ENCODE measurements around the gene ZKSCAN5. TPM values are rescaled to one million over a fixed set of nuclear protein-coding genes. Genes with fewer than 3 reads are reported as not detected.

The ZKSCAN5 gene
- total RNA-seq, 1 donor from 2014 or later: 6.2 TPM

GRCh38 chr7:99469381-99470065 is 34.9 kb upstream of the ZKSCAN5 start:
- Histone ChIP-seq H3K36me3 (no peaks in the 10 kb centered on the region), H3K9me3 (no peaks in the 10 kb centered on the region), H3K27ac (no peak overlapping the region), H3K4me3 (no peak overlapping the region), H3K27me3 (ENCODE audit: low read depth) (no peaks in the 10 kb centered on the region), H3K4me1 (peaks cover 30% of the 10 kb centered on the region)
- ATAC-seq: no peak
- TF ChIP-seq, protein P1, sequence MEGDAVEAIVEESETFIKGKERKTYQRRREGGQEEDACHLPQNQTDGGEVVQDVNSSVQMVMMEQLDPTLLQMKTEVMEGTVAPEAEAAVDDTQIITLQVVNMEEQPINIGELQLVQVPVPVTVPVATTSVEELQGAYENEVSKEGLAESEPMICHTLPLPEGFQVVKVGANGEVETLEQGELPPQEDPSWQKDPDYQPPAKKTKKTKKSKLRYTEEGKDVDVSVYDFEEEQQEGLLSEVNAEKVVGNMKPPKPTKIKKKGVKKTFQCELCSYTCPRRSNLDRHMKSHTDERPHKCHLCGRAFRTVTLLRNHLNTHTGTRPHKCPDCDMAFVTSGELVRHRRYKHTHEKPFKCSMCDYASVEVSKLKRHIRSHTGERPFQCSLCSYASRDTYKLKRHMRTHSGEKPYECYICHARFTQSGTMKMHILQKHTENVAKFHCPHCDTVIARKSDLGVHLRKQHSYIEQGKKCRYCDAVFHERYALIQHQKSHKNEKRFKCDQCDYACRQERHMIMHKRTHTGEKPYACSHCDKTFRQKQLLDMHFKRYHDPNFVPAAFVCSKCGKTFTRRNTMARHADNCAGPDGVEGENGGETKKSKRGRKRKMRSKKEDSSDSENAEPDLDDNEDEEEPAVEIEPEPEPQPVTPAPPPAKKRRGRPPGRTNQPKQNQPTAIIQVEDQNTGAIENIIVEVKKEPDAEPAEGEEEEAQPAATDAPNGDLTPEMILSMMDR (IDR thresholded peaks at IDR 0.05): no peak
- intact Hi-C loops (cut with DNase I): no loop called here
- DNase-seq: peak; percentile 32

DNA sequence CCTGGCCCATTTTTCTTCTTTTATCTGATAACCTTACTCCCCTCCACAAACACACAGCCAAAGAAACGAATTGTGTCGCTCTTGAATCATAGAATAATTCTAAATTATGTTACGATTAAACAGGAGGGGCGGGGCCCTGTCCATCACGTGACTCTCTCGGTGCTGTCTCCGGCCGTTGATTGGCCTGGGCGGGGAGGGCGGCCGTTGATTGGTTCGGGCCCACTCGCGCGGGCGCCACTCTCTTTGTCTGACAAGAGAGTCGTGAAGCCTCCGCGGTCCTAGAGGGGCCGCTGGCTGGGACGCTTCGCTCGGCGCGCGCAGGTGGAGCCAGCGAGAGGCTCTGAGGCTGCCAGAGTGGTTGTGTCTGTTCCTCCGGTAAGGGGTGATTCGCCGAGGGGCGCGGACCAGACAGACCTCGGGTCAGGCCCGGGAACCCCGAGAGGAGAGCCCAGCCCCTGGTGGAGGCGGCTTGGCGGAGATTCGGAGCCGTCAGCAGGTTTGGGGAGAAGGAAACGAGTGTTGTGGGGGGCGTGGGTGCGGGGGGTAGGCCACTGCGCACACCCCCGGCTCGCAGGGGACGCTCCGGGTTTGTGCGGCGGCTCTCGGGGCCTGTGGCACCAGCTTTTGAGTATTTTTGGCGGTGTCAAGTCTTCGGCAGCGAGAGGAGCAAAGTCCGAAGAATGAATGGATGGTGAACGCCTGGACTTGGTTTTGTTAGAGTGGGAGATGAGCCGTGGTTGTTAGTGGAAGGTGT is 31.7 kb upstream of the ZKSCAN5 start, which contains the start of gene ZNF789:
ZNF789 (plus strand) TSS at position 330 of the 754 bp plus-strand sequence. CDS start 3,567 bp downstream, outside the sequence.
- ATAC-seq: peak; percentile 99
- Histone ChIP-seq H3K27ac (peak within 1 kb of the TSS; percentile 82), H3K27me3 (ENCODE audit: low read depth) (no peaks in the 10 kb centered on the region), H3K9me3 (no peaks in the 10 kb centered on the region), H3K4me1 (peaks cover 14% of the 10 kb centered on the region), H3K36me3 (peaks cover 9% of the 10 kb centered on the region), H3K4me3 (peak within 1 kb of the TSS; percentile 88)
- intact Hi-C loops (cut with DNase I): no loop called here
- peak; percentile 99 for DNase-seq
- TF ChIP-seq, protein P1 (IDR thresholded peaks at IDR 0.05): no peak

DNA sequence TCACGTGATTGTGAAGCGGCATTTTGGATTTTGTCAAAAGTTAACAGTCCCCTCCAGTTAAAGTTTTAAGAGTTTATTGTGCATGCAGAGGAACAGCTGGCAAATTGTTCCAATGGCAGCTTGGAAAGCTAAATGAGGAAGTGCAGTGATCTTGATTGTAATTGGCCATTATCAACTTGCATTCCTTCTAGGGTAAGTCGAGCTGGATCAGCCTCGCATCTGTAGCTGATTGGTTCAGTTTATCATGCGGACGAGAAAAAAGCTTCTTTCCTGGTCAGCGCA is 31.2 kb upstream of the ZKSCAN5 start:
- Histone ChIP-seq H3K4me3 (peak overlapping the region; percentile 88), H3K27me3 (ENCODE audit: low read depth) (no peaks in the 10 kb centered on the region), H3K27ac (peak overlapping the region; percentile 82), H3K4me1 (peaks cover 17% of the 10 kb centered on the region), H3K36me3 (peaks cover 9% of the 10 kb centered on the region), H3K9me3 (no peaks in the 10 kb centered on the region)
- ATAC-seq (peak; percentile 22 to 34), DNase-seq (peak; percentile 24)
- TF ChIP-seq, protein P1 (IDR thresholded peaks at IDR 0.05): no peak
- intact Hi-C loops (cut with DNase I): no loop called here

- Histone ChIP-seq H3K4me3 (no peak overlapping the region), H3K9me3 (no peaks in the 10 kb centered on the region), H3K36me3 (peaks cover 32% of the 10 kb centered on the region), H3K4me1 (peaks cover 26% of the 10 kb centered on the region), H3K27me3 (ENCODE audit: low read depth) (no peaks in the 10 kb centered on the region), H3K27ac (no peak overlapping the region)
- TF ChIP-seq, protein P1 (IDR thresholded peaks at IDR 0.05): no peak
- DNase-seq: peak; percentile 6
- intact Hi-C loops (cut with DNase I): no loop called here
- no peak for ATAC-seq
Measured at GRCh38 chr7:99476107-99476506, 28.4 kb upstream of the ZKSCAN5 start.

- intact Hi-C loops (cut with DNase I): no loop called here
- TF ChIP-seq, protein P1 (IDR thresholded peaks at IDR 0.05): no peak
- Histone ChIP-seq H3K36me3 (peaks cover 52% of the 10 kb centered on the region), H3K27ac (no peak overlapping the region), H3K27me3 (ENCODE audit: low read depth) (no peaks in the 10 kb centered on the region), H3K4me1 (peaks cover 15% of the 10 kb centered on the region), H3K9me3 (no peaks in the 10 kb centered on the region), H3K4me3 (no peak overlapping the region)
- DNase-seq (peak; percentile 35), ATAC-seq (peak; percentile 21 to 31)
Measured at GRCh38 chr7:99478464-99479440, 25.7 kb upstream of the ZKSCAN5 start.

All from lower lobe of right lung (tissue), 2 donors.